ENCODE results near the gene CASP14.
"Not testable (repeated sequence)": the region's sequence is repeated elsewhere in the genome, so short reads cannot be mapped to it uniquely, and the experiment has no call there.

Gene CASP14

GRCh38 chr19:15048885-15049541, at the start of gene CASP14:
Gene CASP14, plus strand, starts transcription at chr19:15049480. Its CDS starts 2,772 bp downstream, at chr19:15052252.
- DNase-seq: no peak

GRCh38 chr19:15008308-15008707, 41.0 kb upstream of the CASP14 start:
- DNase-seq: no peak

GRCh38 chr19:15010501-15011300, 38.6 kb upstream of the CASP14 start:
- DNase-seq: no peak

- DNase-seq: no peak
Observed at GRCh38 chr19:15014579-15014978, 34.7 kb upstream of the CASP14 start.

GRCh38 chr19:15015946-15016542, 33.2 kb upstream of the CASP14 start:
- no peak for DNase-seq

GRCh38 chr19:15018836-15019235, 30.4 kb upstream of the CASP14 start:
- DNase-seq: not testable (repeated sequence)

GRCh38 chr19:15021286-15022007, 27.8 kb upstream of the CASP14 start:
- DNase-seq: no peak

GRCh38 chr19:15022752-15023151, 26.5 kb upstream of the CASP14 start:
- DNase-seq: no peak

- no peak for DNase-seq
Observed at GRCh38 chr19:15025217-15025616, 24.1 kb upstream of the CASP14 start.

GRCh38 chr19:15028490-15028889, 20.8 kb upstream of the CASP14 start:
- no peak for DNase-seq

- DNase-seq: no peak
Observed at GRCh38 chr19:15031675-15032074, 17.6 kb upstream of the CASP14 start.

GRCh38 chr19:15035795-15036311, 13.4 kb upstream of the CASP14 start:
- DNase-seq: no peak

GRCh38 chr19:15037586-15037985, 11.7 kb upstream of the CASP14 start:
- no peak for DNase-seq

- DNase-seq: no peak
Observed at GRCh38 chr19:15038294-15038693, 11.0 kb upstream of the CASP14 start.

GRCh38 chr19:15042003-15042402, 7.3 kb upstream of the CASP14 start:
- DNase-seq: no peak

- no peak for DNase-seq
Observed at GRCh38 chr19:15042826-15043225, 6.5 kb upstream of the CASP14 start.

- DNase-seq: no peak
Observed at GRCh38 chr19:15045506-15045905, 3.8 kb upstream of the CASP14 start.

GRCh38 chr19:15047680-15048079, 1.6 kb upstream of the CASP14 start:
- no peak for DNase-seq

- no peak for DNase-seq
Observed at GRCh38 chr19:15048128-15048527, 1.2 kb upstream of the CASP14 start.

- no peak for DNase-seq
Observed at GRCh38 chr19:15050639-15051038, 1.4 kb downstream of the CASP14 start.

- no peak for DNase-seq
Observed at GRCh38 chr19:15062036-15062435, 12.8 kb downstream of the CASP14 start.

- not testable (repeated sequence) for DNase-seq
Observed at GRCh38 chr19:15070386-15070785, 21.1 kb downstream of the CASP14 start.

Data from NCI-H1417 treated with DMSO at 0.1 percent for 48 hours (cell line).